Aorta (tissue), 5 donors: Measurements from ENCODE around the gene GGT5. TPM values are rescaled to one million over a fixed set of nuclear protein-coding genes. Genes with fewer than 3 reads are reported as not detected.
A peak's percentile ranks its signal among the peaks of the same experiment; 100 is the strongest.
"Not testable (repeated sequence)": the region's sequence is repeated elsewhere in the genome, so short reads cannot be mapped to it uniquely, and the experiment has no call there.

Source experiments
- ATAC-seq: fragments of 200-7000 bp; cut with Tn5 transposase; one replicate; pipeline ENCODE4 v1.9.1; 2022; ENCODE audit warnings: moderate library complexity; ENCODE audit not compliant: low FRiP score
- DNase-seq, 2 donors: peaks; one replicate each; pipeline ENCODE4 v3.0.0-alpha.2; 2020
- H3K27ac ChIP-seq, 2 donors: one replicate each; pipeline ENCODE4 v1.5.1; 2013; ENCODE audit warnings: low read length in 2 of 2, mild to moderate bottlenecking in 2 of 2, moderate library complexity in 2 of 2, control low read depth in 1 of 2, inconsistent platforms in 1 of 2, low read depth in 1 of 2
- H3K27me3 ChIP-seq, 2 donors: one replicate each; pipeline ENCODE4 v1.6.1; 2013; ENCODE audit warnings: control low read depth in 1 of 2, low read length in 1 of 2, mild to moderate bottlenecking in 1 of 2, moderate library complexity in 1 of 2; ENCODE audit not compliant: insufficient read depth in 2 of 2, control insufficient read depth in 1 of 2
- H3K36me3 ChIP-seq, 2 donors: one replicate each; pipeline ENCODE4 v1.6.1; 2013; ENCODE audit warnings: control low read depth in 1 of 2, low read length in 1 of 2, mild to moderate bottlenecking in 1 of 2; ENCODE audit not compliant: insufficient read depth in 2 of 2, control insufficient read depth in 1 of 2
- H3K4me1 ChIP-seq, 2 donors: one replicate each; pipeline ENCODE4 v1.6.1; 2013; ENCODE audit warnings: low read length in 2 of 2, control low read depth in 1 of 2, mild to moderate bottlenecking in 1 of 2, moderate library complexity in 1 of 2; ENCODE audit not compliant: insufficient read depth in 2 of 2, control insufficient read depth in 1 of 2
- H3K4me3 ChIP-seq, 2 donors: one replicate each; pipeline ENCODE4 v1.5.1; 2013; ENCODE audit warnings: low read length in 2 of 2, control low read depth in 1 of 2, mild to moderate bottlenecking in 1 of 2
- H3K9me3 ChIP-seq: one replicate; pipeline ENCODE4 v1.6.1; 2013; ENCODE audit warnings: mild to moderate bottlenecking, low read length; ENCODE audit not compliant: control insufficient read depth
- WGBS, 2 donors: extraction: QIAGEN DNeasy Blood & Tissue Kit; methylation state at CpG; one replicate each; pipeline ENCODE4 v1.1.7; 2013; 5-methylcytosine and 5-hydroxymethylcytosine counted together
- intact Hi-C, 2 donors: fragments of 100-400 bp; cut with DNase I; formaldehyde crosslinking; loops; one replicate each; pipeline versions ENCODE4 v1.14.2 to v1.15.0; 2022
- polyA plus RNA-seq, 2 donors: library from polyadenylated mRNA; stranded (reverse); fragments of 200-250 nt; gene quantifications; one replicate each; pipeline ENCODE4 v1.2.3, GENCODE V29; 2013
- total RNA-seq, 2 donors: library from RNA; stranded (reverse); fragmentation: NEBNext Ultra II Directional; extraction: Animal tissue kit (Norgen Biotek cat#: 25700); gene quantifications; one replicate each; pipeline ENCODE4 v1.2.1, GENCODE V29; 2021
- donor health status: healthy with polysubstance abuse.
- donor health status: Bipolar disorder and iron deficiency.
- donor health status: DM: no; HTN: no; CAD: no.
- donor health status: DM: no; HTN: no; CAD: no.
- donor health status: DM: yes; HTN: yes; CAD: no.

GGT5 gene
- total and polyA plus RNA-seq, 4 donors = 50.8 to 434 (median 57.0) TPM

GRCh38 chr22:24256136-24256535 lies 11.3 kb upstream of the GGT5 start:
- WGBS, 2 donors = 94 to 97% methylated on average over 7 to 12 of the region's 13 CpGs
- H3K4me3 ChIP-seq, H3K4me1 ChIP-seq, H3K36me3 ChIP-seq, H3K27ac ChIP-seq, H3K9me3 ChIP-seq, ATAC-seq, intact Hi-C loops, H3K27me3 ChIP-seq: not testable (repeated sequence)
- peak in 1 of 2 donors; percentile 42 for DNase-seq

GRCh38 chr22:24253126-24253525 lies 8.2 kb upstream of the GGT5 start:
- H3K27me3 ChIP-seq, H3K9me3 ChIP-seq, intact Hi-C loops, ATAC-seq, H3K4me3 ChIP-seq, H3K36me3 ChIP-seq, H3K27ac ChIP-seq, H3K4me1 ChIP-seq: not testable (repeated sequence)
- 94 to 96% methylated on average over 12 of the region's 12 CpGs for WGBS, 2 donors
- DNase-seq = peak in 1 of 2 donors; percentile 30

GRCh38 chr22:24251286-24251685 lies 6.4 kb upstream of the GGT5 start:
- 91% methylated on average over 19 of the region's 28 CpGs; no CpG with 5 or more reads in 1 of the 2 donors for WGBS, 2 donors
- DNase-seq = peak in 1 of 2 donors; percentile 12
- intact Hi-C loops = not testable (repeated sequence)

DNA sequence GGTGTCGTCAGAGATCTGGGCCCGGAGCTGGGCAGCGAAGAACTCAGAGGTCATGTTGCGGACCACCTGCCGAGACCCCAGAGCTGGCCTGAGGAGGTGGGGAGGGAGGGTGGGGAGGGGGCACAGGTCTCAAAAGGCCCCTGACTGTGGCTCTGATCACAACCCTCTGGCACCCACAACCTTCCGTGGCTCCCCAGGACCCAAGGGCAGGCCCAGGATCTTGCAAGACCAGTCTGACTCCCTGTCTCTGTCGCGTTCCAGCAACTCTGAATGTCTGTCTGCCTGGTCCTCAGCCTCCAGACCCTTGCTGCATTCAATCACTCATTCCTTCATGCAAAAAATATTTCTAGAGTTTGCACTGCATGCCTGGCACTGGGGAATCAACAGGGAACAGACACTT lies 4.5 kb upstream of the GGT5 start:
- H3K4me3 ChIP-seq, H3K36me3 ChIP-seq, intact Hi-C loops, ATAC-seq, H3K27me3 ChIP-seq, H3K9me3 ChIP-seq, DNase-seq, H3K4me1 ChIP-seq, H3K27ac ChIP-seq: not testable (repeated sequence)
- 89 to 94% methylated on average over 3 to 7 of the region's 8 CpGs for WGBS, 2 donors

More at GRCh38 chr22:24251286-24251685, 6.4 kb upstream of the GGT5 start:
- not testable (repeated sequence) for H3K36me3 ChIP-seq, H3K9me3 ChIP-seq, H3K27ac ChIP-seq, H3K4me3 ChIP-seq, ATAC-seq, H3K27me3 ChIP-seq, H3K4me1 ChIP-seq

DNA sequence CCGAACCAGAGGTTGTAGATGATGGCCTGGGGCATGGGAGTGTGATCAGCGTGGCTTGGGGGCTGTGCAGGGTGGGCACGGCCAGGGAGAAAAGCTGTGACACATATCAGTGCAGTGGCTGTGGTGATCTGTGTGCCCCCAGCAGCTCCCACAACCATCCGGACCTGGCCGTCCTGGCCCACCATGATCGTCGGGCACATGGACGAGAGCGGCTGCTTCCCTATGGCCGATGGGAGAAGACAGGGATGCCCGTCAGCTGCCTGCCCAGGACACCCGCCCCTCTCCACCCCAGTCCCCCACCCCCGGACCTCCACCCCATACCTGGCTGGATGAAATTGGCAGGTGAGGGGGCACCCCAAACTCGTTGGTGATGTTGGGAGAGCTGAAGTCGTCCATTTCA lies 3.7 kb upstream of the GGT5 start:
- WGBS, 2 donors = 91 to 95% methylated on average over 12 to 15 of the region's 15 CpGs
- ATAC-seq, H3K27ac ChIP-seq, H3K36me3 ChIP-seq, H3K9me3 ChIP-seq, H3K27me3 ChIP-seq, intact Hi-C loops, H3K4me3 ChIP-seq, H3K4me1 ChIP-seq: not testable (repeated sequence)
- DNase-seq = peak in 1 of 2 donors; percentile 62

DNA sequence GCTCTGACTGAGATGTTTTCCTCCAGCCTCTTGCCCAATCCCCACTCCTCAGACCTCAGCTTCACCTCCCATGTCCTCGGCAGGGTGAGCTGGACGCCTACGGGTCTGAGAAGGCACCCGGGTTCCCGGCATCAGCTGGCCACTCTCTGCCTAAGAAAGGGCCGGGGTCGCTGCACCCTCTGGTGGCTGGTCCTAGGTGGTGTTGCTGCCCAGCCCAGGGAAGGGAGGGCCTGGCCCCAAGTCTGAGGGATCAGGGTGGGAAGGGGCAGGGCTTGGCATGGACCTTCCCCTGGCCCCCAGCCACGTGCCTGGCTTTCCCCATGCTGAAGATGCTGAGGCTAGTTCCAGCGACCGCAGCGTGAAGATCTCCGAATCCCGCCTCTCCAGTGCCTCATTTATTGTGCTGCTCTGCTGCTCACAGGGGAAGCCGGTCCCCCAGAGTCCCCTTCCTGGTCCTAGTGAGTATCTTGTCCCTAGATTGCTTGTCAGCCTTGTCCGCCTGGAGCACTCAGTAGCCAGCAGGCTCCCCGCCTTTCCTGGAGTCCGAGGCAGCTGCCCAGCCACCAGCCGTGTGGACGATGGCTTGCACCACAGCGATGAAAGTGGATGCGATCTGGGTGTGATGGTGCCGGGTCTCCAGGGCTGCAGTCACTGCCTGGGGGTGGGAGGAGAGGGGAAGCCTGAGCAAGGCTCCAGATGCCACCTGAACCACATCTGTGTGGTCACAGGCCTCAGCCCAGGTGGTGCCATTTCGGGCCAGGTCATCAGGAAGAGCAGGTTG lies 2.9 kb upstream of the GGT5 start:
- H3K27me3 ChIP-seq = no peaks in the 10 kb centered on the region
- ATAC-seq (peak; percentile 99), DNase-seq (peak; percentile 95 to 97)
- H3K4me1 ChIP-seq = no peaks in the 10 kb centered on the region
- no peaks in the 10 kb centered on the region for H3K9me3 ChIP-seq
- intact Hi-C loops = loop anchor here (2.0 kb wide), 2 partner anchors 57 to 59 kb away; no protein-coding TSS in a partner anchor
- WGBS, 2 donors = 27 to 28% methylated on average over 22 to 23 of the region's 23 CpGs
- H3K4me3 ChIP-seq = no peak overlapping the region
- peak overlapping the region in 1 of 2 donors; percentile 3 for H3K27ac ChIP-seq
- no peaks in the 10 kb centered on the region for H3K36me3 ChIP-seq

GRCh38 chr22:24247011-24247507 lies 2.2 kb upstream of the GGT5 start:
- no peaks in the 10 kb centered on the region for H3K36me3 ChIP-seq
- peak overlapping the region; percentile 64 to 84 for H3K27ac ChIP-seq
- DNase-seq = no peak
- no peaks in the 10 kb centered on the region for H3K27me3 ChIP-seq
- ATAC-seq = peak; percentile 59
- H3K9me3 ChIP-seq = no peaks in the 10 kb centered on the region
- no peak overlapping the region for H3K4me3 ChIP-seq
- intact Hi-C loops = loop anchor here (2.0 kb wide), 2 partner anchors 56 to 58 kb away; no protein-coding TSS in a partner anchor
- no peaks in the 10 kb centered on the region for H3K4me1 ChIP-seq
- 47 to 59% methylated on average over 6 of the region's 6 CpGs for WGBS, 2 donors

- peak overlapping the region in 1 of 2 donors; percentile 27 for H3K27ac ChIP-seq
- peak; percentile 90 for ATAC-seq
- intact Hi-C loops = loop anchor here (2.0 kb wide), 2 partner anchors 55 to 57 kb away; no protein-coding TSS in a partner anchor
- H3K9me3 ChIP-seq, H3K36me3 ChIP-seq, H3K27me3 ChIP-seq, H3K4me3 ChIP-seq, H3K4me1 ChIP-seq: not testable (repeated sequence)
- 37 to 47% methylated on average over 17 to 18 of the region's 18 CpGs for WGBS, 2 donors
- DNase-seq = peak; percentile 83 to 90
Measured at GRCh38 chr22:24245584-24246561, 991 bp upstream of the GGT5 start.
